GM21390 (cell line): Measurements from ENCODE around the gene COQ10B.
"Not testable (repeated sequence)": the region's sequence is repeated elsewhere in the genome, so short reads cannot be mapped to it uniquely, and the experiment has no call there.

Source experiments
- ATAC-seq: cut with Tn5 transposase; IDR thresholded peaks from one replicate; pipeline ENCODE4 v1.9.1; 2021; ENCODE audit not compliant: unreplicated experiment

Gene COQ10B

GRCh38 chr2:197450935-197451358, 2.4 kb upstream of the COQ10B start:
- not testable (repeated sequence) for ATAC-seq

- ATAC-seq = no peak
Measured at GRCh38 chr2:197452754-197453122, 614 bp upstream of the COQ10B start.

GRCh38 chr2:197453914-197454398, 604 bp downstream of the COQ10B start:
- ATAC-seq = peak; percentile 31

- no peak for ATAC-seq
Measured at GRCh38 chr2:197454923-197455322, 1.6 kb downstream of the COQ10B start.

- no peak for ATAC-seq
Measured at GRCh38 chr2:197455428-197455827, 2.1 kb downstream of the COQ10B start.

- no peak for ATAC-seq
Measured at GRCh38 chr2:197460649-197461048, 7.3 kb downstream of the COQ10B start.

GRCh38 chr2:197461057-197461456, 7.7 kb downstream of the COQ10B start:
- ATAC-seq = no peak

GRCh38 chr2:197464175-197464574, 10.8 kb downstream of the COQ10B start:
- no peak for ATAC-seq

- no peak for ATAC-seq
Measured at GRCh38 chr2:197472166-197472565, 18.8 kb downstream of the COQ10B start.

GRCh38 chr2:197477797-197478196, 24.4 kb downstream of the COQ10B start:
- no peak for ATAC-seq

GRCh38 chr2:197480165-197481036, 27.0 kb downstream of the COQ10B start:
- no peak for ATAC-seq

GRCh38 chr2:197484248-197484647, 30.9 kb downstream of the COQ10B start:
- not testable (repeated sequence) for ATAC-seq

- no peak for ATAC-seq
Measured at GRCh38 chr2:197486175-197486574, 32.8 kb downstream of the COQ10B start.

GRCh38 chr2:197487385-197487784, 34.0 kb downstream of the COQ10B start:
- no peak for ATAC-seq

- no peak for ATAC-seq
Measured at GRCh38 chr2:197495433-197496134, 42.2 kb downstream of the COQ10B start.

- no peak for ATAC-seq
Measured at GRCh38 chr2:197496695-197497094, 43.3 kb downstream of the COQ10B start.

GRCh38 chr2:197497326-197497725, 44.0 kb downstream of the COQ10B start:
- no peak for ATAC-seq

GRCh38 chr2:197498235-197498936, 45.0 kb downstream of the COQ10B start:
- ATAC-seq = no peak

GRCh38 chr2:197498937-197499593, 45.7 kb downstream of the COQ10B start:
- ATAC-seq = peak; percentile 22

GRCh38 chr2:197499594-197500502, 46.5 kb downstream of the COQ10B start, which contains the start of the genes HSPD1 and HSPE1:
HSPD1 (minus strand) TSS chr2:197499840; CDS start chr2:197498848, 992 bp downstream.
HSPE1 (plus strand) TSS chr2:197500379; CDS start chr2:197500437, 58 bp downstream.
- ATAC-seq = peak; percentile 79
